Activated CD4-positive, CD25-positive, alpha-beta regulatory T cell treated with anti-CD3 and anti-CD28 coated beads, Interleukin-2, amount 50 U/mL, for 16 hours (primary cell): ENCODE measurements around the gene SMTN.
"Not testable (repeated sequence)": the region's sequence is repeated elsewhere in the genome, so short reads cannot be mapped to it uniquely, and the experiment has no call there.

Experiments used
- DNase-seq: peaks from one replicate; pipeline ENCODE4 v3.0.0-alpha.2; 2020; ENCODE audit warnings: low read depth, low spot score

SMTN gene

DNA sequence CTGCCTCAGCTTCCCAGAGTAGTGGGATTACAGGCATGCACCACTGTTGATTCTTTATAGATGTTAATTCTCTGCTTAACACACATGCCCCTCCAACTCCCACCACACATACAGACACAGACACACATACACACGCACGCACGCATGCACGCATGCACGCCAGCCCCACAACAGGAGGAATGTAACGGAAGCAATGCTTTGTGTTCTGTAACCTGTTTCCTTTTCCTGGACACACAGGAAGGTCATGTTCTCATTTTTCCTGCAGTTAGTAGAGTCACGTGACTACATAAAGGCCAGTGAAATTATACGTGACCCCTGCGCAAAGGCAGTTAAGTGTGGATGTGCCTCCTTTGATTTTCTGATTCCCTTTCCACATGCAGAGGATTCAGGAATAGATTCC, 8.0 kb upstream of the SMTN start:
- not testable (repeated sequence) for DNase-seq

GRCh38 chr22:31073545-31074145, 7.5 kb upstream of the SMTN start:
- DNase-seq: not testable (repeated sequence)

- DNase-seq: no peak
Observed at GRCh38 chr22:31075961-31076360, 5.2 kb upstream of the SMTN start.

DNA sequence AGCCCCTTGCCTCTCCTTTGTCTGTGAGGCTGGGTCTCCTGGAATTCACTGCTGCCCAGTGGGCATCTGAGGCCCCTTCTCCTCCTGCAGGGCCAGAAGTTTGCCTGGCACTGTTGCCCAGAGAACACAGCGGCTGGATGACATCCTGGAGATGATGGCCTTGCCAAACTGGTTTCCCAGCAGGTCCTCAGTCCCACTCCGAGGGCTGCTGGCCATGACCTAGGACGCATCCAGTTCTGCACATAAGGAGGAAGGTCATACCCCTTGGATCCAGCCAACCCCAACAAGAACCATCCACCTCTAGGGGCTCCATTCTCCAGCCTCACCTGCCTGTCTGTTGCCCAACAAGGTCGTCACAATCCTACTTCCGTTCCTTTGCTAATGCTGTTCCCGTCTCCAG, 3.4 kb upstream of the SMTN start:
- no peak for DNase-seq

DNA sequence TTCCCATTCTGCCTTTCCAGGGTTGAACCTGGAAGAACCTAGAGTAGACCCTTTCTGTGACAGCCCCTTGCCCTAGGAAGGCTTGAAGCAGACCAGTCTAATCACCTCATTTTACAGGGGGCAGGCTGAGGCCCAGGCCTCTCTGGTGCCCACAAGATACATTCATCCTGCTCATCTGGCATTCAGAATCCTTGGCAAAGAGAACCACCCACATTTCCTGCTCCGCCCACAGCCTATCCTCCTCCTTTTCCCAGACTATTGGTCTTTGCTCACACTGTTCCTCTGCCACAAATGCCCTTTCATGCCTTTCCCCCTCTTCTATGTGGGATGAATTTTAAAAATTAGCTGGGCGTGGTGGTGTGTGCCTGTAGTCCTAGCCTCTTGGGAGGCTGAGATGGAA, 2.7 kb upstream of the SMTN start:
- not testable (repeated sequence) for DNase-seq

DNA sequence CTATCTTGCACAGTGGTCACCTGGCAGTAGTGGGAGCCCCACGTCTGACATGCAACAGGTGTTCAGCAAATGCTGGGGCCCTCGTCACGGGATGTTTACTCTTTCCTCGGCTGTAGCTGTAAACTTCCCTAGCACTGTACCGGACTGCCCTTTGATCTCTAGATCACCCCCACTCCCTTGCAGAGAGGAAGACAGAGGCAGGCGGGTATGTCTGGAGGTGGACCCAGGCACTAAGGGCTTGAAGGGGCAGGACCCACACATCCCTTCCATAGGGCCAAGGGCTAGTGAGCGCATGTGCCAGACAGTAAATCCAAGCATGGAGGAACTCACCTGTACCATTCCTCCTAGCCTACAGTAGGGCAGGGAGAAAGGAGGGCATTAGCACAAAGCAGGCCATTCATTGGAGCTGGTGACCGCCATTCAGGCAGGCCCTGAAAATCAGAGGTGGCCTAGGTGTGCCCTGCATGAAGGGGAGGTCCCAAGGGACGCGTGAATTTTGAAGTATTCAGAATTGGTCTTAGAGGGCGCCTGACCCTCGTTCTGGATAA, 1.9 kb upstream of the SMTN start:
- no peak for DNase-seq

- DNase-seq: no peak
Observed at GRCh38 chr22:31080164-31080847, 812 bp upstream of the SMTN start.

DNA sequence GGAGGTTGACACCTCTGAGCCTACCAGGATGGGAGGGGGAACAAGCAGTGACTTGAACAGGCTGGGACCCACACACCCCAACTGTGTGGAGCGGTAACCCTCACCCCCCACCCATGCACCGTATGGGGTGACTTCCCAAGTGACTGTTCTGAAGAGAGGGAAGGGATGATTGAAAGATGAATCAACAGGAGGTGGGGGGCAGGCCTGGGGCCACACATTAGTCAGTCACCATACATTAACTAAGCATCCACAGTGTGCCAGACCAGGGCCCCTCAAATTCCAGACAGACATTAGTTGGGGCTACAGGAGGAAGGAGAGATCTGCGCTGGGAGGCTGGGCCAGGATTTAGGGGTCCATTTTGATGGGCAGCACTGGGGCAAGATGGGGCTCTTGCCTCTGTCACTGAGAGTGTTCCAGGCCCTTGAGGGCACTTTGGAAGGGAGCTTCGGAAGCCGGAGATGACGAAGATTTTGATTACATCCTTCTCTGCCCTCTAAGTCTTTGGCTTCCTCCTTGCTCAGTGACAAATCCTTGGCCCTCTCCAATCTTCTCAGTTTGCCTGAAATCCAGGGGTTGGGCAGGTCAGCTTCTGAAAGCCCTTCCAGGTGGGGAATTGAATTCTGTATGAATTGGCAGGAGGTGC, 966 bp downstream of the SMTN start:
- DNase-seq: no peak

- peak; percentile 17 for DNase-seq
Observed at GRCh38 chr22:31082606-31083376, 1.7 kb downstream of the SMTN start.

DNA sequence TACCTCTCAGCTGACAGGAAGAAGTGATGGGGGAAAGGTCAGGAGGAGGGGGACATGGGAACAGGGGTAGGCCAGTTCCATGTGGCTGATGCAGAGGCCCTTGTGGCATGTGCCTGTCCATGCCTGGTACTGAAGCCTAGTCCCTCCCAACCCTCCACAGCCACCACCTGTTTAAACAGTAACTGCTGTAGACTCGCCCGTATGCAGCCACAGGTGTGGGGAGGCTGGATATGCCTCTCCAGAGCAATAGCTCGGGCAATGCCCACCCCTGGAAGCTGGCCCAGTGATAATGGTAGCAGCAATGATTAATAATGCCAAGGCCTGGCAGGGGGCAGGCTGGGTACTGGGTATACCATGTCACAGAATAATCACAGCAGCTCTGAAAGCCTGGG, 2.3 kb downstream of the SMTN start:
- no peak for DNase-seq

DNA sequence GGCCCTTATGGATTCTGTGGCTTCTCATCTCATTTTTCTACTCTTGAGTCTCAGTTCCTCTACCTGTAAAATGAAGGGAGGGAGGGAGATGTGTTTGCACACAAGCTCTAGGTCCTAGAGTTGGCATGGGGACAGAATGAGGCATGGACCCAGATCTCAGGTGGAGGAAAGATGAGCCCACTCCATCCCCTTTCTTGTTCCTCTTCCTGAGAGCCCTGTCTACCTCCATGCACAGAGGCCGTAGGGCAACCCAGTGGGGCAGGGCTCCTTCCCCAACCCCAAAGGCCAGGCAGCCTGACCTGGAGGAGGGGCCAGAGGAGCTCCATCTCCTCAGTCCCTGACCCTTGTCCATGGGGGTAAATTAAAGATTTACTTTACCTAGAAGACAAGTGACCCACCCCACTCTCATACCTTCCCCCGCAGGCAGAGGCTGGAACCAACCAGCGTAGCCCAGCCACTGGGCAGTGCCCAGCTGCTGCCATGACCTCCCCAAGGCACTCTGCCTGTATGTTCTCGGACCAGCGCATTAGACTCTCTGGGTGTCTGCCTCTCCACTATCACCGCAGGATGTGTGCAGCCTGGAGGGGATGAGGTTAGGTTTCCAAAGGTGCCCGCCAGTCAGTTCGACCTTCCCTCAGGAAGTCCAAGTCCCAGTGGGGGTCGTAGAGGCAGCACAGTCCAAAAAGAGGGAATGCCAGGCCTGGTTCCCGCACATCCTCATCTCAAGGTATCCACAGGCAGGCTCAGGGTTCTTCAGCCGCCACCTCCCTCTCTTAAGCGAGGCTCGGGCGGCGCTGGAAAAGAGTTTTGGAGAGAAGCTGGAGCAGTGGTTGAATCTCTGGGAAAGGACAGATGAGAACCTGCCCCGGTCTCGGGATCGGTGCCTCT, 3.0 kb downstream of the SMTN start:
- DNase-seq: no peak

- DNase-seq: peak; percentile 74
Observed at GRCh38 chr22:31084811-31085492, 3.8 kb downstream of the SMTN start.

DNA sequence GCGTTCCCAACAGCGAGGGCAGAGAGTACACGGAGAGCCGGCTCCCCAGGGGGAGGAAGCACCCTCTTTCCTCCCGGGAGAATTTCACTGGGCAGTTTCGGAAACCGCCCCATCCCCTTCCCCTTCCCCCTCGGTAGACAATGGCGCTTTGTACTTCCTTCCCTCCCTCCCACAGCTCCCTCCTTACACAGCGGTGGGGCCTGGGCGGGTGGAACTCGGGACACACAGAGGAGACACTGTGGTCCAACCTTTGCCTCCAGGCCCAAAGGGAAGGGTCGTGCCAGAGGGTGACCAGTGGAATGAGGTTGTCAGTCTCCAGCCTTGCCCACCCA, 4.3 kb downstream of the SMTN start:
- no peak for DNase-seq

GRCh38 chr22:31085928-31086327, 4.8 kb downstream of the SMTN start:
- no peak for DNase-seq

GRCh38 chr22:31086703-31087330, 5.7 kb downstream of the SMTN start:
- no peak for DNase-seq

- no peak for DNase-seq
Observed at GRCh38 chr22:31087744-31088215, 6.7 kb downstream of the SMTN start.

DNA sequence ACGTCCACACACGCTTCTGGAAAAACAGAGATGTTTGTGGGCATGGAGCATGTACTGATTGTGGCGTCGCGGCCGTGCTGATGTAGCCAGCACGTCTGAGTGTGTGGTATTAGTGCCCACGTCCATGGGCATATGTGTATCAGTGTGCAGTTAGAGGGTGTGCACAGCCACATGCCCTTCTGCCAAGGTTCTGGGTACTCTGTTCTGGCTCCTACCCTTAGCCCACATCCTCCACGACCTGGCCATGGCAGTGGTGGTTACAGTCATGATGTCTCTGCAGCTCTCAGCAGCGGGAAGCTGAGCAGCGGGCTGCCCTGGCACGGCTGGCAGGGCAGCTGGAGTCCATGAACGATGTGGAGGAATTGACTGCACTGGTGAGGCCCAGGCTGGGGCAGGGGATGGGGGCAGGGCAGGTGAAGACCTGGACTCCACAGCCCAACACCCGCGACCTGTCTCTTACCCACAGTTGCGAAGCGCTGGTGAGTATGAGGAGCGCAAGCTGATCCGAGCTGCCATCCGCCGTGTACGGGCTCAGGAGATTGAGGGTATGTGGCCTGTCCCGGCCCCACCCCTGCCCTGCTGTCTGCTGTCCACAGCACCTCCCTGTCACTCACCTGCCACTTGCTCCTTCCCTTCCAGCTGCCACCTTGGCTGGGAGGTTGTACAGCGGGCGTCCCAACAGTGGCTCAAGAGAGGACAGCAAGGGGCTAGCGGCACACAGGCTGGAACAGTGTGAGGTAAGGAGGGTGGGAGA, 7.3 kb downstream of the SMTN start:
- DNase-seq: no peak

- DNase-seq: no peak
Observed at GRCh38 chr22:31089160-31090100, 8.3 kb downstream of the SMTN start.
